ENCODE measurements around the gene SREBF2.

SREBF2 gene

GRCh38 chr22:41931701-41932269, 98.9 kb downstream of the SREBF2 start:
- Histone ChIP-seq H3K27me3 (ENCODE audit: insufficient read depth, low read length) (peaks cover 14% of the 10 kb centered on the region), H3K36me3 (ENCODE audit: insufficient read depth, low read length) (peaks cover 10% of the 10 kb centered on the region; the same call in 1 of the 2 replicates), H3K4me3 (ENCODE audit: low read length) (no peak overlapping the region), H3K9ac (ENCODE audit: low read depth, low read length) (peak overlapping the region; percentile 38; the same call in 1 of the 2 replicates), H3K4me1 (ENCODE audit: insufficient read depth, low read length) (peaks cover 4% of the 10 kb centered on the region; the same call in 1 of the 2 replicates), H3K27ac (ENCODE audit: low read depth, low read length) (no peak overlapping the region), H3K9me3 (ENCODE audit: insufficient read depth, low read depth, low read length) (no peaks in the 10 kb centered on the region)
- WGBS = 82% methylated on average over 10 of the region's 10 CpGs

GRCh38 chr22:41932353-41932752, 99.4 kb downstream of the SREBF2 start:
- 93% methylated on average over 12 of the region's 12 CpGs for WGBS
- Histone ChIP-seq H3K36me3 (ENCODE audit: insufficient read depth, low read length) (peaks cover 15% of the 10 kb centered on the region), H3K9ac (ENCODE audit: low read depth, low read length) (no peak overlapping the region), H3K4me1 (ENCODE audit: insufficient read depth, low read length) (peaks cover 4% of the 10 kb centered on the region; the same call in 1 of the 2 replicates), H3K9me3 (ENCODE audit: insufficient read depth, low read depth, low read length) (no peaks in the 10 kb centered on the region), H3K27ac (ENCODE audit: low read depth, low read length) (no peak overlapping the region), H3K4me3 (ENCODE audit: low read length) (no peak overlapping the region), H3K27me3 (ENCODE audit: insufficient read depth, low read length) (peaks cover 9% of the 10 kb centered on the region)

DNA sequence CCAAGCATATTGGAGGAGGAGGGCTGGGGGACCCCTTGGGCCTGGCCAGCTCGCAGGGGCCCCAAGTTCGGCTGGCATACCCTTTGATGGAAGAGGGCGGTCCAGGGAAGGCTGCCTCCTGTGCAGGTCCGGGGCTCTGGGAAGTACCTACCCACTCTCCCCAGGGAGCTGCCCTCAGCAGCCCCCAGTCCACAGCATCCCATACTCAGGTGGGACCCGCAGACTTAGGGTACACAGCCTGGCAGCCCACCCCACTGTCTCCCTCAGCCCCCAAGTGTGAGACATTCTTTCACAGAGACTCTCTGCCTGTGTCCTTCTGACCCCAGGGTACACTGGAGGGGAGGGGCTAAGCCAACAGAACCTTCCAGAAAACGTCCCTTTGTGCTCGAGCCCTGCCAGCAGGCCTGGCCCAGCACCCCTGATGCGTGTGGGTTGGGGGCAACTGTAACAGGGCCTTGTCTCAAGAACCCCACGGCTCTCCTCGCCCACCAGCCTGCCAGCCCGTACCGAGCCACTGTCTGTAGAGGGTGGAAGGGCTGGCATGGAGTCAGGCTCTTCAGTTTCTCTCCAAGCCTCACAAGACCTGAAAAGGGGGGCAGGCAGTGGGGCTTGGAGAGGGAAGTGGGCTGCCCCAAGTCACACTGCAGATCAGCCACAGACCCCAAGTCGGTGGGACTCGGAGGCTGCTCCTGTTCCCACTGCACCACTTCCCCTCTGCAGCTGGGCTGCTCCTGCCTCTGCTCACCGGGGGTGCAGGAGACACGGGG, 100.7 kb downstream of the SREBF2 start:
- Histone ChIP-seq H3K9me3 (ENCODE audit: insufficient read depth, low read depth, low read length) (no peaks in the 10 kb centered on the region), H3K36me3 (ENCODE audit: insufficient read depth, low read length) (peaks cover 23% of the 10 kb centered on the region), H3K27me3 (ENCODE audit: insufficient read depth, low read length) (no peaks in the 10 kb centered on the region; the same call in 1 of the 2 replicates), H3K4me1 (ENCODE audit: insufficient read depth, low read length) (no peaks in the 10 kb centered on the region), H3K4me3 (ENCODE audit: low read length) (no peak overlapping the region), H3K9ac (ENCODE audit: low read depth, low read length) (no peak overlapping the region), H3K27ac (ENCODE audit: low read depth, low read length) (no peak overlapping the region)
- WGBS = 85% methylated on average over 16 of the region's 16 CpGs

GRCh38 chr22:41934284-41935014, 101.5 kb downstream of the SREBF2 start:
- H3K36me3 ChIP-seq (ENCODE audit: insufficient read depth, low read length) = peaks cover 32% of the 10 kb centered on the region
- no peaks in the 10 kb centered on the region for H3K4me1 ChIP-seq (ENCODE audit: insufficient read depth, low read length)
- H3K27me3 ChIP-seq (ENCODE audit: insufficient read depth, low read length) = no peaks in the 10 kb centered on the region
- no peak overlapping the region for H3K27ac ChIP-seq (ENCODE audit: low read depth, low read length)
- WGBS = 92% methylated on average over 17 of the region's 17 CpGs
- H3K9ac ChIP-seq (ENCODE audit: low read depth, low read length) = no peak overlapping the region
- H3K9me3 ChIP-seq (ENCODE audit: insufficient read depth, low read depth, low read length) = no peaks in the 10 kb centered on the region
- H3K4me3 ChIP-seq (ENCODE audit: low read length) = no peak overlapping the region

GRCh38 chr22:41935015-41935351, 102.1 kb downstream of the SREBF2 start:
- WGBS = 85% methylated on average over 4 of the region's 4 CpGs
- Histone ChIP-seq H3K27ac (ENCODE audit: low read depth, low read length) (no peak overlapping the region), H3K4me3 (ENCODE audit: low read length) (no peak overlapping the region), H3K9me3 (ENCODE audit: insufficient read depth, low read depth, low read length) (no peaks in the 10 kb centered on the region), H3K36me3 (ENCODE audit: insufficient read depth, low read length) (peaks cover 33% of the 10 kb centered on the region), H3K9ac (ENCODE audit: low read depth, low read length) (no peak overlapping the region), H3K27me3 (ENCODE audit: insufficient read depth, low read length) (no peaks in the 10 kb centered on the region), H3K4me1 (ENCODE audit: insufficient read depth, low read length) (no peaks in the 10 kb centered on the region)

DNA sequence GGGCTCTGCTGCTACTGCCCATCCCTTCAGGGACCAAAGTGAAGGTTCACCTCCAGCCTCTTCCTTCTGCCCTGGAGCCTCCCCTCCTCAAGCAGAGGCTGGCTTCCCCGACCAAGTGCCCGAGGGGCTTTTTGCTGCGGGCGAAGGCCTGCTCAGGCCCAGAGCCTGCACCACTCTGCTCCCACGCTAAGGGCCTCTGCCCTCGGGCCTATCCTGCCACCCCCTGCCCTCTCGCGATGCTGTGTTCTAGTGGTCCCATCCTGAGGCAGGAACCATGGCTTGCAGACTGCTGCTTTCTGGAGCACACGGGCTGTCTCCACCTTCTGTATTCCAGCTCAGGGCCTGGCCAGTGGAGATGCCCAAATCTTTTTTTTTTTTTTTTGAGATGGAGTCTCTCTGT, 102.6 kb downstream of the SREBF2 start:
- H3K27me3 ChIP-seq (ENCODE audit: insufficient read depth, low read length) = no peaks in the 10 kb centered on the region
- 91% methylated on average over 9 of the region's 9 CpGs for WGBS
- no peak overlapping the region for H3K9ac ChIP-seq (ENCODE audit: low read depth, low read length)
- no peak overlapping the region for H3K4me3 ChIP-seq (ENCODE audit: low read length)
- H3K36me3 ChIP-seq (ENCODE audit: insufficient read depth, low read length) = peaks cover 39% of the 10 kb centered on the region
- H3K9me3 ChIP-seq (ENCODE audit: insufficient read depth, low read depth, low read length) = no peaks in the 10 kb centered on the region
- H3K27ac ChIP-seq (ENCODE audit: low read depth, low read length) = no peak overlapping the region
- H3K4me1 ChIP-seq (ENCODE audit: insufficient read depth, low read length) = no peaks in the 10 kb centered on the region

- 93% methylated on average over 2 of the region's 2 CpGs for WGBS
- Histone ChIP-seq H3K4me3 (ENCODE audit: low read length) (no peak overlapping the region), H3K9ac (ENCODE audit: low read depth, low read length) (no peak overlapping the region), H3K36me3 (ENCODE audit: insufficient read depth, low read length) (peaks cover 50% of the 10 kb centered on the region), H3K4me1 (ENCODE audit: insufficient read depth, low read length) (no peaks in the 10 kb centered on the region), H3K9me3 (ENCODE audit: insufficient read depth, low read depth, low read length) (no peaks in the 10 kb centered on the region), H3K27me3 (ENCODE audit: insufficient read depth, low read length) (no peaks in the 10 kb centered on the region), H3K27ac (ENCODE audit: low read depth, low read length) (no peak overlapping the region)
Measured at GRCh38 chr22:41936894-41937169, 103.9 kb downstream of the SREBF2 start.

GRCh38 chr22:41939981-41940831, 107.3 kb downstream of the SREBF2 start:
- no peak overlapping the region for H3K4me3 ChIP-seq (ENCODE audit: low read length)
- peaks cover 73% of the 10 kb centered on the region for H3K36me3 ChIP-seq (ENCODE audit: insufficient read depth, low read length)
- 84% methylated on average over 13 of the region's 13 CpGs for WGBS
- H3K4me1 ChIP-seq (ENCODE audit: insufficient read depth, low read length) = no peaks in the 10 kb centered on the region
- H3K9ac ChIP-seq (ENCODE audit: low read depth, low read length) = no peak overlapping the region
- no peaks in the 10 kb centered on the region for H3K9me3 ChIP-seq (ENCODE audit: insufficient read depth, low read depth, low read length)
- H3K27ac ChIP-seq (ENCODE audit: low read depth, low read length) = no peak overlapping the region
- no peaks in the 10 kb centered on the region for H3K27me3 ChIP-seq (ENCODE audit: insufficient read depth, low read length)

GRCh38 chr22:41940832-41941765, 108.2 kb downstream of the SREBF2 start:
- Histone ChIP-seq H3K4me3 (ENCODE audit: low read length) (no peak overlapping the region), H3K27me3 (ENCODE audit: insufficient read depth, low read length) (no peaks in the 10 kb centered on the region), H3K9ac (ENCODE audit: low read depth, low read length) (no peak overlapping the region), H3K27ac (ENCODE audit: low read depth, low read length) (no peak overlapping the region), H3K4me1 (ENCODE audit: insufficient read depth, low read length) (peaks cover 6% of the 10 kb centered on the region), H3K9me3 (ENCODE audit: insufficient read depth, low read depth, low read length) (no peaks in the 10 kb centered on the region), H3K36me3 (ENCODE audit: insufficient read depth, low read length) (peaks cover 73% of the 10 kb centered on the region)
- WGBS = 72% methylated on average over 13 of the region's 13 CpGs

- peaks cover 55% of the 10 kb centered on the region for H3K36me3 ChIP-seq (ENCODE audit: insufficient read depth, low read length)
- no peak overlapping the region for H3K4me3 ChIP-seq (ENCODE audit: low read length)
- WGBS = 86% methylated on average over 9 of the region's 9 CpGs
- H3K9me3 ChIP-seq (ENCODE audit: insufficient read depth, low read depth, low read length) = no peaks in the 10 kb centered on the region
- no peak overlapping the region for H3K27ac ChIP-seq (ENCODE audit: low read depth, low read length)
- H3K4me1 ChIP-seq (ENCODE audit: insufficient read depth, low read length) = peaks cover 6% of the 10 kb centered on the region
- H3K27me3 ChIP-seq (ENCODE audit: insufficient read depth, low read length) = no peaks in the 10 kb centered on the region
- no peak overlapping the region for H3K9ac ChIP-seq (ENCODE audit: low read depth, low read length)
Measured at GRCh38 chr22:41943661-41944209, 110.8 kb downstream of the SREBF2 start.
